Activated naive CD4-positive, alpha-beta T cell treated with anti-CD3 and anti-CD28 coated beads, Interleukin-2, amount 10 ng/mL, durations not matched to agents 7 days and 5 days (primary cell): ENCODE results near the gene LARP1.
"Not testable (repeated sequence)": the region's sequence is repeated elsewhere in the genome, so short reads cannot be mapped to it uniquely, and the experiment has no call there.

ENCODE experiments used
- CTCF ChIA-PET: fragments of 350-600 bp; sonication (Branson Sonifier 250); formaldehyde crosslinking; loops from one replicate; lab custom pipeline; 2021; ENCODE audit warnings: antibody characterized with exemption; lab: Charles Lee
- DNase-seq: peaks from one replicate; pipeline ENCODE4 v3.0.0-alpha.2; 2020
- H3K27ac Mint-ChIP-seq: one replicate; pipeline ENCODE4 v1.8.0; 2021; ENCODE audit warnings: mild to moderate bottlenecking, moderate library complexity, mixed read lengths
- H3K27me3 Mint-ChIP-seq: one replicate; pipeline ENCODE4 v1.8.0; 2021; ENCODE audit warnings: mild to moderate bottlenecking, mixed read lengths
- H3K36me3 Mint-ChIP-seq: one replicate; pipeline ENCODE4 v1.8.0; 2021; ENCODE audit warnings: mixed read lengths
- H3K4me1 Mint-ChIP-seq: one replicate; pipeline ENCODE4 v1.8.0; 2021; ENCODE audit warnings: mixed read lengths
- H3K4me3 Mint-ChIP-seq: one replicate; pipeline ENCODE4 v1.8.0; 2021; ENCODE audit warnings: mild to moderate bottlenecking, moderate library complexity, mixed read lengths
- H3K9me3 Mint-ChIP-seq: one replicate; pipeline ENCODE4 v1.8.0; 2021; ENCODE audit warnings: mixed read lengths

The LARP1 gene

DNA sequence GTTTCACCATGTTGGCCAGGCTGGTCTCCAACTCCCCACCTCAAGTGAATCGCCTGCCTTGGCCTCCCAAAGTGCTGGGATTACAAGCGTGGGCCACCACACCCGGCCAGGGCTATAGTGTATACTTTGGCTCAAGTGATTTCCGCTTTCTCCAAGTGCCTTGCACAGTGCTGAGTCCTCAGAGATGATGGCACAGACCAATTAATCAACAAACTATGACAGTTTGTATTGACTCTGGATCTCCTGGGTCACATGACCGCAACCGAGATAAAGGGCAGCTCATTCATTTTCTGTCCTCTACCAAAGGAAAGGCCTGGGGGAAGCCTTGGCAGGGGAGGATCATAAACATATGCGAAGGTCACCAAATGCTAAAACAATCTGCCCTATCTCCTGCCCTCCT lies 11.4 kb upstream of the LARP1 start:
- CTCF ChIA-PET, result no interaction called here
- Mint-ChIP-seq H3K27me3 (no peaks in the 10 kb centered on the region), H3K27ac (no peak overlapping the region), H3K4me1 (no peaks in the 10 kb centered on the region), H3K36me3 (no peaks in the 10 kb centered on the region), H3K9me3 (no peaks in the 10 kb centered on the region), H3K4me3 (no peak overlapping the region)
- DNase-seq, result no peak

DNA sequence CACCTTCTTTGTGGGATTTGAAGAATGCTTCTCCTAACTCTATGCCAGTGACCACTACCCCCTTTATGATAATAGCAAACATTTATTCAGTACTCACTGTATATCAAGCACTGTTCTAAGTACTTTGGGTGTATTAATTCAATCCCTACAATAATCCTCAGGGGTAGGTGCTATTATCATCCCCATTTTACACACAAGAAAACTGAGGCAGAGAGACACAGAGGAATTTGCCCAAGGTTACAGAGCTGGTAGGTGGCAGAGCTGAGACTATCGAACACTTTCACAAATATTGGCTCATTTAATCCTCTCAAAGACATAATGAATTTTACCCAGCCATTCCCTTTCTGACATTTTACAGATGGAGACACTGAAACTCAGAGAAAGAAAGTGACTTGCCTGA lies 9.8 kb upstream of the LARP1 start:
- no peaks in the 10 kb centered on the region for H3K4me1 Mint-ChIP-seq
- H3K9me3 Mint-ChIP-seq, result no peaks in the 10 kb centered on the region
- H3K27ac Mint-ChIP-seq, result no peak overlapping the region
- H3K27me3 Mint-ChIP-seq, result no peaks in the 10 kb centered on the region
- CTCF ChIA-PET, result no interaction called here
- DNase-seq, result no peak
- H3K4me3 Mint-ChIP-seq, result no peak overlapping the region
- no peaks in the 10 kb centered on the region for H3K36me3 Mint-ChIP-seq

DNA sequence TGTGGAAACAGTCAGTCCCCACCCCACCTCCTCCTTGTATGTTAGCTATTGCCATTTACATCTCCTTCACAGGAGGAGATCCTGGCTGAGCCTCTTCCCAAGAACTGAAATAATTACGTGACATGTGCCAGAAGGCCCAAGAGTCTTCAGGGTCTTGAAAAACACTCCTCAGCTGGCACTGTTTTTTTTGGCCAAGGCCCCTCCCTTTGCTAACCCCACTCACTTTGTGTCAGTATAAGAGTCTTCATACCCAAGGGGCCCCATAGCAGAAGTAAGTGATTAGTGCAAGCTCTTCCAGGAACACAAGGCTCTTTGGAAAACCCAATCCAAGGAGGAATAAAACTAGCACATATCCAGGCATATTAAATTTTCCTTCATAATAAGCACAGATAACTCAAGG lies 5.7 kb upstream of the LARP1 start:
- DNase-seq, result no peak
- Mint-ChIP-seq H3K9me3 (no peaks in the 10 kb centered on the region), H3K36me3 (no peaks in the 10 kb centered on the region), H3K4me3 (no peak overlapping the region), H3K27me3 (no peaks in the 10 kb centered on the region), H3K4me1 (peaks cover 17% of the 10 kb centered on the region), H3K27ac (no peak overlapping the region)
- CTCF ChIA-PET, result no interaction called here

DNA sequence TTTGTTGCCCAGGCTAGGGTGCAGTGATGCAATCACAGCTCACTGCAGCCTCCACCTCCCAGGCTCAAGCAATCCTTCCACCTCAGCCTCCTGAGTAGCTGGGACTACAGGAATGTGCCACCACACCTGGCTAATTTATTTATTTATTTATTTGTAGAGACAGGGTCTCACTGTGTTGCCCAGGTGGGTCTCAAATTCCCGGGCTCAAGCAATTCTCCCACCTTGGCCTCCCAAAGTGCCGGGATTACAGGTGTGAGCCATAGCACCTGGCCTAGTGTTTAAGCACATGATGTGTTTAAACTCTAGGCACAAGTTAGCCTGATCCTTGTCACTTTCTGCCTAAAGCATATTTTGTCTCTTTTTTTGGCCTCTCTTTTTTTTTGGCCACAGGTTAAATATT lies 4.5 kb upstream of the LARP1 start:
- H3K36me3 Mint-ChIP-seq, H3K9me3 Mint-ChIP-seq, CTCF ChIA-PET, H3K4me3 Mint-ChIP-seq, DNase-seq, H3K27me3 Mint-ChIP-seq, H3K27ac Mint-ChIP-seq: not testable (repeated sequence)
- peaks cover 17% of the 10 kb centered on the region for H3K4me1 Mint-ChIP-seq

DNA sequence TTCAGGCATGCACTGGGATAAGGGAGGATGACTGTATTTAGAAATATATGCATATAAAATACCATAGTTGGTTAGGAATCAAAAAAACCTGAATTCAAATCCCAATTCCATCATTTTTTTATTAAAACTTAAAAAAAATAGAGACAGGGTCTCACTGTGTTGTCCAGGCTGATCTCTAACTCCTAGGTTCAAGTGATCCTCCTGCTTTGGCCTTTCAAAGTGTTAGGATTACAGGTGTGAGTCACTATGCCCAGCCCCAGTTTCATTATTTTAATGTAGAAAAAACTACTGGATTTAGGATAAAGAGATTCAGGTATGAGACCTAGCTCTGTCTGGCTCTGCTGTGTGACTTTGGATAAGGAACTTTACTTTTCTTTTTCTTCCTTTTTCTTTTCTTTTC lies 3.3 kb upstream of the LARP1 start:
- CTCF ChIA-PET, result interaction anchor here (1.0 kb wide), 1 partner anchor 102 kb away, joined by 4 read pairs; no protein-coding TSS in a partner anchor
- no peak for DNase-seq
- Mint-ChIP-seq H3K27ac (no peak overlapping the region), H3K27me3 (no peaks in the 10 kb centered on the region), H3K9me3 (no peaks in the 10 kb centered on the region), H3K4me3 (no peak overlapping the region), H3K4me1 (peaks cover 17% of the 10 kb centered on the region), H3K36me3 (peaks cover 3% of the 10 kb centered on the region)

DNA sequence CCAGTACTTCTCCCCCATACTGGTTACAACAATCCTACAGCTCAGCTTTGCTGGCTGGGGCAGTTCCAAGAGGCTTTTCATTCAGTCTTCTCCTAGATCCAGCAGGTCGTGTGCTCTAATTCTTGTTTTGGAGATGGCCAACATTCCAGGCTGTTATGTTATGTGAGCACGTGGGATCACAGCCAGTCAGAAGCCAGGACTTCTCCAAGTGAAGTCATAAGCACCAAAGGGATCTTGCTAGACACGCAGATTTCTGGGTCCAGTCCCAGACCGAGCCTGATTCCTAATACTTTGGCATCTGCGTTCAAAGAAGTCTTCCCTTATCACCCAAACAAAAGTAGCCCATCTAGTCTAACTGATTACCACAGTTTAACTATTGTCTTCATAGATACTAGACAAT lies 1.4 kb upstream of the LARP1 start:
- Mint-ChIP-seq H3K27ac (peak overlapping the region; percentile 93), H3K4me3 (peak overlapping the region; percentile 73), H3K4me1 (peaks cover 28% of the 10 kb centered on the region), H3K27me3 (no peaks in the 10 kb centered on the region), H3K36me3 (peaks cover 3% of the 10 kb centered on the region), H3K9me3 (no peaks in the 10 kb centered on the region)
- no peak for DNase-seq
- CTCF ChIA-PET, result interaction anchor here (1.0 kb wide), 1 partner anchor 103 kb away, joined by 3 read pairs; no protein-coding TSS in a partner anchor

DNA sequence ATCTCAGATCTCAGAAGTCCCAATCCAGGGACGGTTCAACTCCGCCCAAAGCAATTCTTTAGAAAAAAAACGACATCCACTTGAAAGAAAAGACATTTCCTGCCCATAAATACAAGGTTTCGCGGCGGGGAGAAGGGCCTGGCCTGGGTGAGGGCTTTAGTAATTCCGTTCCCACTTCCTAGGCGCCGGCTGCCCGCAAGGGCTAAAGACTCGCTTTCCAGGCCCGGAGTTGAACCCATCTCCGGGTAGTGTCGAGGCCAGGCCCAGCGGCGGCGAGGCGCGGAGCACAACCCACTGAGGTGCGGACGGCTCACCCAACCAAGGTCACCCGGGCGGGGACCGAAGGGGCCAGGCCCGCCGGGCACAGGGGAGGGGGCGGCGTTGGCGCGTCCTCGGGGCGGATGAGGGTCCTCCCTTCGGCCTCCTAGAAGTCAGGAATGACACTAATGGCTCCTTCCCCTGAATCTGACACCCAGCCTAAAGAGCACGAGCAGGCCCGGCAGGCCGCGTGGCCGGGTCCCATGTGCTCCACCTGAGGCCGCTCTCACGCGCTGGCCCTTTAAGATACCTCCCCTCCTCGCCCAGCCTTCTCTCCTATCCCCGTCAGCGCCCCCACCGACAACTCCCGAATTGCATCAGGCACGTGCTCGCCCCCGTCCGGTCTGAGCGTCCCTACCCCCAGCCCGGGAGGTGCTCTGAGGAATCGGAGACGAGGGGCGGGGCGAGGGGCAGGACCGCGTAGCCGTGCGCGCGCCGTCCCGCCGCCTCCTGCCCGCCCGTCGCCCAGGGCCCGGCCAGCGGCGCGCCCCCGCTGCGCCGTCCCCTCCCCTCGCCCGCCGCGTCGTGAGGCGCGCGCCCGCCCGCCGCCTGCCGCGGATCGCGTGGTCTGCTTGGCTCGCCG lies 467 bp upstream of the LARP1 start:
- CTCF ChIA-PET, result no interaction called here
- peak overlapping the region; percentile 93 for H3K27ac Mint-ChIP-seq
- peaks cover 7% of the 10 kb centered on the region for H3K36me3 Mint-ChIP-seq
- H3K4me1 Mint-ChIP-seq, result peaks cover 37% of the 10 kb centered on the region
- H3K27me3 Mint-ChIP-seq, result no peaks in the 10 kb centered on the region
- H3K4me3 Mint-ChIP-seq, result peak overlapping the region; percentile 73
- H3K9me3 Mint-ChIP-seq, result no peaks in the 10 kb centered on the region
- peak; percentile 100 for DNase-seq

DNA sequence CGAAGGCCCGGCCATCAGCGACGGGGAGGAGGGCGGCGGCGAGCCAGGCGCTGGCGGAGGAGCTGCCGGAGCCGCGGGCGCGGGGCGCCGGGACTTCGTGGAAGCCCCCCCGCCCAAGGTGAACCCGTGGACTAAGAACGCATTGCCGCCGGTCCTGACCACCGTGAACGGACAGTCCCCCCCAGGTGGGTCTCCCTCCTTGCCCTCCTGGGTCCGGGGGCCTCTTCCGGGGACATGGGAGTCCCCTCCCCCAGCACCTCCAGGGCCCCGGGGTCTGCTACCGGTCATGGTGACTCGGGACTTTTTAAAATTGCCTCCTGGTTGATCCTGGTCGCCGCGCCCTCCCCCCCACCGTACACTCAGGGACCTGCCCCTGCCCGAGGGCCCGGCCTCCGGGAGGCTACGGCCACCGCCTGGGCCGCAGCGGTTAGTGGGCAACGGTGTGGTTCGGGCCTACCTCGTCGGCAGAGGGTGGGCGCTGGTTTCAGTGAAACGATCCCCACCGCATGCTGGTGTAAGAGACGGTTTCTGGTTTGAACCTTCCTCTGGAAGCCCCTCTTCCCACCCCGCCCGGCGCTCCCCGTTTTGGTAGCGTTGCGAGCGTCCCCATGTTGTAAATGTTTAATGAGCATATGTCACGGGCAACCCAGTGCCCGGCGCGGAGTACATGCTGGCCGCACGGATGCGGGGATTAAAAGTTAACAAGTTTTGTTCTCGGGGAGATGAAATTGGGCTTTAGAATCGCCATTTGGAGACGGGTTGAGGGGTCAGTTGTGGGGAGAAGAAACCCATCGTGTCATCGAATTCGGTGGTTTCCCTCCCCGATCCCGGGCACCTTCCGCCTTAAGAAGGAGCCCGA lies 1.1 kb downstream of the LARP1 start:
- peaks cover 52% of the 10 kb centered on the region for H3K4me1 Mint-ChIP-seq

DNA sequence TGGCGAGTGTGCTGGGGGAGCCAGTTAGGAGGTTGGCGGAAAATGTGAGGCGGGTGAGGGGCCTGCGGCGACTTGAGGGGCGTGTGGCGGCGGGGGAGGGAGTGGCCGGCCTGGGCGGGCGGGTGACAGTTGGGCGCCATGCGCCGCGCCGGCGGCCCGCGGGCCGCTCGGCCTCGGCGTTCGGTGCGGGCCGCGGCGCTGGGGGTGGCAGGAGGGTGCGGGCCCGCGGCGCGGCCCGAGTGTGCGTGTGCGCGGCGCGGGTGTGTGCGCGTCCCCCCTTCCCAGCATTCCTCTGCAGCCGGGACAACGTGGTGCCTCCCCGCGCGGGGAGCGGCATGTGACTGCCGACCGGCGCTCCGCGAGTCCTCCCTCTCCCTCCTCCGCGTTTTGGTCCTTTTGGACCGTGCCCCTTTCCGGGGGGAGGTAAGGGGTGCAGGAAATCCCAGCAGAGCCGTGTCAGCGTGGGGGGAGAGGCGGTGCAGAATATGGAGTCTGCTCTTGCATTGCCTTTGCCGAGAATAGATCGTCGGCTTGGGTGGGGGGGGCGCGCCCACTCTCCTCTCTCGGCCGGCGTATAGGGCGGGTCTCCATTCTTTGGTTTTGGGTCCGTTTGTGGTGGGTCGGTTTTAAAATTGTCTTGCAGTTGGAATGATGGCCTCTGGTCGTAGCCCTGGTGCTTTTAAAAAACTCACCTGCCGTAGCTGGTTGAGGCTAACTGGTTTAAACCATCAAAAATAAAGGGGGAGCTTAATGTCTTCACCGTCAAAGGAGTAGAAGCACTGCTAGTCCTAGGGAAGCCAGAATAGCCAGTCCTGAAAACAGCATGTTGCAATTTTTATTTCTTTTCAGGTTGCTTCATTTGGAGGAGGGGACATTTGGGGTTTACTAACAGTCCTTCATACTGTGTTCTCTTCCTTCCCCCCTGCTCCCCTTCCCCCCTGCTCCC lies 2.0 kb downstream of the LARP1 start:
- H3K27ac Mint-ChIP-seq, result peak overlapping the region; percentile 91
- peak; percentile 66 for DNase-seq
- H3K4me3 Mint-ChIP-seq, result peak overlapping the region; percentile 89
- no peaks in the 10 kb centered on the region for H3K9me3 Mint-ChIP-seq
- H3K4me1 Mint-ChIP-seq, result peaks cover 59% of the 10 kb centered on the region
- H3K36me3 Mint-ChIP-seq, result peaks cover 9% of the 10 kb centered on the region
- CTCF ChIA-PET, result interaction anchor here (1.0 to 1.5 kb wide), 2 partner anchors 54 to 107 kb away, joined by 3 to 4 read pairs; no protein-coding TSS in a partner anchor
- H3K27me3 Mint-ChIP-seq, result no peaks in the 10 kb centered on the region

More for the DNA sequence above, 1.1 kb downstream of the LARP1 start:
- Mint-ChIP-seq H3K27ac (peak overlapping the region; percentile 91), H3K27me3 (no peaks in the 10 kb centered on the region), H3K4me3 (peak overlapping the region; percentile 86), H3K36me3 (peaks cover 7% of the 10 kb centered on the region), H3K9me3 (no peaks in the 10 kb centered on the region)
- peak; percentile 54 for DNase-seq
- CTCF ChIA-PET, result no interaction called here

DNA sequence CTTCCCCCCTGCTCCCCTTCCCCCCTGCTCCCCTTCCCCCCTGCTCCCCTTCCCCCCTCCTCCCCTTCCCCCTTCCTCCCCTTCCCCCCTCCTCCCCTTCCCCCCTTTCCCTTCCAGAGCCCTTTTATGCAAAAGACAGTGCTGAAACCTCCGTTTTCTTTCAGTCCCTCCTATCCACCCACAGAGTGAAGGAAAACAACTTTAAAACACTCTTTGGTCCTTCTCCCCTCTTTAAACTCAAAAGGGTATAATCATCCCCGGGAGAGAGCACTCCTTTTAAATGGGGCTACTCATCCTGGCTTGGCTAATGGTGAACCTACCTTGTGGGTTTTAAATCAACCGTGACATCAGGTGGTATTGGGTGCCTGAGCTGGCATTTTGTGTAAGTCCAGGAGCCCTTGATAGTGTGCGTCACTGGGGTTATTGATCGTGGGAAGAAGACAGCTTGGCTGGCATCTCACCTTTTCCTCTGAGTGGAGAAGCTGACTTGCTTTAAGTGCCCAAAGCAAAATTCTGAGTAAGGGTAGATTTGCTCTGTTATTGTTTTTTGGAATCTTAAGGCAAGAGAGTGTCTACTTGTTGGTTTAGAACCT lies 2.7 kb downstream of the LARP1 start:
- Mint-ChIP-seq H3K4me1 (peaks cover 63% of the 10 kb centered on the region), H3K4me3 (peak overlapping the region; percentile 79), H3K9me3 (no peaks in the 10 kb centered on the region), H3K36me3 (peaks cover 12% of the 10 kb centered on the region), H3K27ac (peak overlapping the region; percentile 84), H3K27me3 (no peaks in the 10 kb centered on the region)
- CTCF ChIA-PET, result interaction anchor here (1.0 to 1.5 kb wide), 2 partner anchors 54 to 108 kb away, joined by 3 to 4 read pairs; no protein-coding TSS in a partner anchor
- peak; percentile 31 for DNase-seq

DNA sequence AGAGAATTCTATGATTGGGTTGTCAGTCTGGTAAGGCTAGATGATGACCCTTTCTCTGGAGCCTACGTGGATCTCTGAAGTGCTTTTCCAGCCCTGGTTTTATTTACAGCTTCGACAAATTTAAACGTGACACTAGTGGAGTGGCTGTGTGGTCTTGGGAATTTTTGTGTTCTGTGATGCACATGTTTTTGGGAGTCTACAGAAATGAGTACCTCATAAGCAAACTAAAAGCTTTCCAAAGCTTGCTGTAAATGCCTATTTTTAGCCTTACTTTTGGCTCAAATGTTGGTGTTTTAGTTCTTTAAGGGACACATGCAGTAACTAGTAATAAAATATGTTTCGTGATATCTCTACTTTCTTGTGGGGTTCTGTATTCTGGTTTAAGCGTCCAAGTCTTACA lies 3.3 kb downstream of the LARP1 start:
- H3K4me1 Mint-ChIP-seq, result peaks cover 61% of the 10 kb centered on the region
- no peaks in the 10 kb centered on the region for H3K9me3 Mint-ChIP-seq
- H3K27ac Mint-ChIP-seq, result peak overlapping the region; percentile 84
- CTCF ChIA-PET, result interaction anchor here (1.0 to 1.5 kb wide), 2 partner anchors 53 to 108 kb away, joined by 3 to 4 read pairs; no protein-coding TSS in a partner anchor
- peaks cover 12% of the 10 kb centered on the region for H3K36me3 Mint-ChIP-seq
- no peaks in the 10 kb centered on the region for H3K27me3 Mint-ChIP-seq
- DNase-seq, result no peak
- peak overlapping the region; percentile 79 for H3K4me3 Mint-ChIP-seq

DNA sequence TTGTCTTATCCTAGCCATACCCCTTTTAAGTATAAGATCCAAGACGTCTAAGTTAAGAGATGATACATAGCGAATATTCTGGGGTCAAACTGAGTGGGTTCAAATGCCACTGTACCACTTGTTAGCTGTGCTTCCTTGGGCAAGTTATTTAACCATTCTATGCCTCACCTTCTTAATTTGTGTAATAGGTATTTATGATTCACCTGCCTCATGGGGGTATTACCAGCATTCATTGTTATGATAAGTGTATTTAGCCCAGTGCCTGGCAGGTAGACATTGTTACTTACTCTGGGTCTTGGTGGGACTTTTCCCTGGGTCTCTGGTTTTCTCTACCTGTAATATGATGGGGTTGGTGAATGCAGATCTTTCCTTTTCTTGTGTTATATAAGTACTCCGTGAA lies 3.8 kb downstream of the LARP1 start:
- H3K36me3 Mint-ChIP-seq, result peaks cover 12% of the 10 kb centered on the region
- H3K9me3 Mint-ChIP-seq, result no peaks in the 10 kb centered on the region
- CTCF ChIA-PET, result no interaction called here
- H3K27me3 Mint-ChIP-seq, result no peaks in the 10 kb centered on the region
- peak overlapping the region; percentile 79 for H3K4me3 Mint-ChIP-seq
- H3K4me1 Mint-ChIP-seq, result peaks cover 58% of the 10 kb centered on the region
- H3K27ac Mint-ChIP-seq, result peak overlapping the region; percentile 7
- DNase-seq, result no peak

DNA sequence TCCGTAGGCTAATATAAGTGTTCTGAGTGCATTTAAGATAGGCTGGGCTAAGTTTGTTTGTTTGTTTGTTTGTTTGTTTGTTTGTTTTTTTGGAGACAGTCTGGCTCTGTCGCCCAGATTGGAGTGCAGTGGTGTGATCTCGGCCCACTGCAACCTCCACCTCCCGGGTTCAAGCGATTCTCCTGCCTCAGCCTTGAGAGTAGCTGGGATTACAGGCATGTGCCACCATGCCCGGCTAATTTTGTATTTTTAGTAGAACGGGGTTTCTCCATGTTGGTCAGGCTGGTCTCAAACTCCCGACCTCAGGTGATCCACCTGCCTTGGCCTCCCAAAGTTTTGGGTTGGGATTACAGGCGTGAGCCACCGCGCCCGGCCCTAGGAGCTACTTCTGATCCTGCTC lies 4.7 kb downstream of the LARP1 start:
- not testable (repeated sequence) for H3K27me3 Mint-ChIP-seq, H3K4me3 Mint-ChIP-seq, H3K9me3 Mint-ChIP-seq, DNase-seq
- peaks cover 13% of the 10 kb centered on the region for H3K36me3 Mint-ChIP-seq
- CTCF ChIA-PET, result interaction anchor here (0.7 kb wide), 1 partner anchor 113 kb away, joined by 3 read pairs; no protein-coding TSS in a partner anchor
- H3K4me1 Mint-ChIP-seq, result peaks cover 54% of the 10 kb centered on the region
- H3K27ac Mint-ChIP-seq, result peak overlapping the region; percentile 3
